Stomach (tissue), 9 donors: ENCODE data around the gene SCN4A. TPM values are rescaled to one million over a fixed set of nuclear protein-coding genes. Genes with fewer than 3 reads are reported as not detected.
"Not testable (repeated sequence)": the region's sequence is repeated elsewhere in the genome, so short reads cannot be mapped to it uniquely, and the experiment has no call there.

Experiments
- DNase-seq, 2 donors: peaks; one replicate each; pipeline versions ENCODE4 v3.0.0 to v3.0.0-alpha.2; 2013 to 2019
- H3K27ac ChIP-seq, 5 donors: fragments of 200-600 bp in 4 of 5; sonication (generic) in 4 of 5; one replicate each; pipeline ENCODE4 v1.5.1; 2013 to 2019; ENCODE audit warnings: mild to moderate bottlenecking in 1 of 5, moderate library complexity in 1 of 5
- H3K27me3 ChIP-seq, 3 donors: fragments of 200-600 bp; sonication (generic); one replicate each; pipeline ENCODE4 v1.5.1; 2017 to 2019; ENCODE audit warnings: mixed run types in 1 of 3
- H3K36me3 ChIP-seq, 4 donors: fragments of 200-600 bp; sonication (generic); 1 replicate in 3 of 4; 2 replicates in 1 of 4; pipeline ENCODE4 v1.5.1; 2016 to 2019
- H3K4me1 ChIP-seq, 4 donors: fragments of 200-600 bp; sonication (generic); one replicate each; pipeline ENCODE4 v1.5.1; 2016 to 2019
- H3K4me3 ChIP-seq, 4 donors: fragments of 200-600 bp; sonication (generic) in 3 of 4; one replicate each; pipeline ENCODE4 v1.5.1; 2016 to 2019; ENCODE audit warnings: mild to moderate bottlenecking in 1 of 4
- H3K9me3 ChIP-seq, 4 donors: fragments of 200-600 bp; sonication (generic); one replicate each; pipeline ENCODE4 v1.5.1; 2016 to 2019
- CTCF ChIP-seq, 7 experiments: fragments of 450-650 bp in 4 of 7; fragments of 200-600 bp in 3 of 7; sonication (generic) in 3 of 7; IDR thresholded peaks; one replicate each; pipeline ENCODE4 v1.5.1; 2016 to 2019; ENCODE audit warnings: antibody characterized with exemption in 7 of 7, control low read depth in 2 of 7, mild to moderate bottlenecking in 1 of 7
- EP300 ChIP-seq: sonication (generic); formaldehyde crosslinking; IDR thresholded peaks from one replicate; pipeline ENCODE4 v1.6.1; 2017; ENCODE audit warnings: antibody characterized with exemption
- POLR2A ChIP-seq, 4 donors: fragments of 450-650 bp; IDR thresholded peaks; one replicate each; pipeline ENCODE4 v1.6.1; 2016; ENCODE audit warnings: antibody characterized with exemption in 4 of 4, control low read depth in 2 of 4, mild to moderate bottlenecking in 1 of 4, moderate library complexity in 1 of 4
- POLR2AphosphoS5 ChIP-seq, 3 donors: sonication (generic); formaldehyde crosslinking; IDR thresholded peaks; one replicate each; pipeline ENCODE4 v1.6.1; 2016; ENCODE audit warnings: antibody characterized with exemption in 3 of 3
- WGBS, 5 donors: extraction: QIAGEN DNeasy Blood & Tissue Kit in 3 of 5; methylation state at CpG; one replicate each; pipeline versions ENCODE4 v1.1.5 to v1.1.7; 2013 to 2018; 5-methylcytosine and 5-hydroxymethylcytosine counted together
- intact Hi-C: fragments of 100-400 bp; cut with DNase I; formaldehyde crosslinking; loops from one replicate; pipeline ENCODE4 v1.15.1; 2023; ENCODE audit warnings: low total_unique reads
- polyA plus RNA-seq, 3 donors: library from polyadenylated mRNA; stranded (reverse); fragments of 200-250 nt; gene quantifications; one replicate each; pipeline ENCODE4 v1.2.3, GENCODE V29; 2013
- total RNA-seq, 5 donors: library from RNA; depleted of rRNA; stranded (reverse); fragments of >200 nt; gene quantifications; one replicate each; pipeline versions ENCODE4 v1.1.0 to v1.2.3, GENCODE V29; 2014 to 2016
- donor health status: healthy with polysubstance abuse.
- donor health status: Bipolar disorder and iron deficiency.
- donor health status: healthy.

Gene SCN4A
- total and polyA plus RNA-seq, 8 donors = 0.05 to 2.7 (median 0.74) TPM; not detected in 2

GRCh38 chr17:63916566-63917185 is 56.0 kb downstream of the SCN4A start:
- no peak overlapping the region for H3K27ac ChIP-seq
- no peaks in the 10 kb centered on the region for H3K9me3 ChIP-seq
- no peak overlapping the region for H3K4me3 ChIP-seq
- TF ChIP-seq POLR2AphosphoS5 (IDR thresholded peaks at IDR 0.05) = no peak
- TF ChIP-seq POLR2A (IDR thresholded peaks at IDR 0.05) = no peak
- TF ChIP-seq EP300 = no peak
- TF ChIP-seq CTCF (IDR thresholded peaks at IDR 0.05) = no peak
- H3K4me1 ChIP-seq = peaks cover 0 to 4% (median 0%) of the 10 kb centered on the region in 4 donors
- peaks cover 0 to 20% (median 3%) of the 10 kb centered on the region in 3 donors for H3K27me3 ChIP-seq
- intact Hi-C loops = loop anchor here (10.0 kb wide), 1 partner anchor 218 kb away; the partner anchor contains the start of gene ERN1
- H3K36me3 ChIP-seq = no peaks in the 10 kb centered on the region
- no peak for DNase-seq
- WGBS, 5 donors = 73 to 85% (median 82%) methylated on average over 11 to 12 of the region's 12 CpGs

GRCh38 chr17:63915753-63916152 is 57.0 kb downstream of the SCN4A start:
- not testable (repeated sequence) for DNase-seq, H3K9me3 ChIP-seq, H3K27ac ChIP-seq, H3K4me3 ChIP-seq, H3K36me3 ChIP-seq, H3K4me1 ChIP-seq
- intact Hi-C loops = loop anchor here (10.0 kb wide), 1 partner anchor 219 kb away; the partner anchor contains the start of gene ERN1
- H3K27me3 ChIP-seq = peaks cover 0 to 30% (median 3%) of the 10 kb centered on the region in 3 donors
- 64 to 79% (median 73%) methylated on average over 10 of the region's 10 CpGs for WGBS, 5 donors

- intact Hi-C loops = loop anchor here (10.0 kb wide), 1 partner anchor 220 kb away; the partner anchor contains the start of gene ERN1
- no peak for TF ChIP-seq CTCF (IDR thresholded peaks at IDR 0.05)
- TF ChIP-seq EP300 = no peak
- no peak for TF ChIP-seq POLR2A (IDR thresholded peaks at IDR 0.05)
- no peak for TF ChIP-seq POLR2AphosphoS5 (IDR thresholded peaks at IDR 0.05)
- WGBS, 5 donors = 93 to 98% (median 96%) methylated on average over 7 of the region's 7 CpGs
- Histone ChIP-seq H3K4me3 (no peak overlapping the region), H3K36me3 (no peaks in the 10 kb centered on the region), H3K9me3 (no peaks in the 10 kb centered on the region), H3K4me1 (peaks cover 0 to 4% (median 0%) of the 10 kb centered on the region in 4 donors), H3K27ac (no peak overlapping the region), H3K27me3 (peaks cover 0 to 39% (median 3%) of the 10 kb centered on the region in 3 donors)
- no peak for DNase-seq
Observed at GRCh38 chr17:63914471-63914870, 58.2 kb downstream of the SCN4A start.

GRCh38 chr17:63911657-63912100 is 61.0 kb downstream of the SCN4A start:
- Histone ChIP-seq H3K27me3 (peaks cover 0 to 20% (median 0%) of the 10 kb centered on the region in 3 donors), H3K27ac (no peak overlapping the region), H3K36me3 (no peaks in the 10 kb centered on the region), H3K4me3 (no peak overlapping the region), H3K9me3 (no peaks in the 10 kb centered on the region), H3K4me1 (no peaks in the 10 kb centered on the region)
- peak; percentile 40 to 70 for DNase-seq
- TF ChIP-seq EP300 = no peak
- no peak for TF ChIP-seq POLR2AphosphoS5 (IDR thresholded peaks at IDR 0.05)
- peak in 5 of 7 experiments; percentile 21 to 96 (median 92) for TF ChIP-seq CTCF (IDR thresholded peaks at IDR 0.05)
- no peak for TF ChIP-seq POLR2A (IDR thresholded peaks at IDR 0.05)
- WGBS, 5 donors = 38 to 71% (median 45%) methylated on average over 5 to 8 of the region's 8 CpGs
- intact Hi-C loops = loop anchor here (10.0 kb wide), 1 partner anchor 223 kb away; the partner anchor contains the start of gene ERN1
